GM19193 (cell line): ENCODE results near the gene ZBTB46.

Experiments used
- POLR2A ChIP-seq: IDR thresholded peaks from 4 replicates; pipeline ENCODE4 v1.6.1; 2011; ENCODE audit not compliant: insufficient read depth, insufficient read length; ENCODE audit errors: extremely low read depth

The ZBTB46 gene

GRCh38 chr20:63751471-63752271, 79.4 kb downstream of the ZBTB46 start:
- TF ChIP-seq POLR2A: no peak

GRCh38 chr20:63750807-63751470, 80.1 kb downstream of the ZBTB46 start:
- TF ChIP-seq POLR2A: no peak

- TF ChIP-seq POLR2A: no peak
Measured at GRCh38 chr20:63749597-63750508, 81.2 kb downstream of the ZBTB46 start.

GRCh38 chr20:63748934-63749270, 82.2 kb downstream of the ZBTB46 start:
- no peak for TF ChIP-seq POLR2A

GRCh38 chr20:63748070-63748933, 82.8 kb downstream of the ZBTB46 start:
- TF ChIP-seq POLR2A: no peak

GRCh38 chr20:63747622-63748069, 83.4 kb downstream of the ZBTB46 start:
- TF ChIP-seq POLR2A: no peak

GRCh38 chr20:63746751-63747315, 84.2 kb downstream of the ZBTB46 start:
- no peak for TF ChIP-seq POLR2A

- no peak for TF ChIP-seq POLR2A
Measured at GRCh38 chr20:63745961-63746731, 84.9 kb downstream of the ZBTB46 start.

- TF ChIP-seq POLR2A: no peak
Measured at GRCh38 chr20:63745424-63745805, 85.6 kb downstream of the ZBTB46 start.

GRCh38 chr20:63744574-63745423, 86.3 kb downstream of the ZBTB46 start:
- peak; percentile 18 for TF ChIP-seq POLR2A

GRCh38 chr20:63744158-63744557, 86.9 kb downstream of the ZBTB46 start:
- no peak for TF ChIP-seq POLR2A

- TF ChIP-seq POLR2A: no peak
Measured at GRCh38 chr20:63743210-63743970, 87.7 kb downstream of the ZBTB46 start.

- no peak for TF ChIP-seq POLR2A
Measured at GRCh38 chr20:63742381-63743024, 88.6 kb downstream of the ZBTB46 start.
